GM12878 (cell line): ENCODE measurements around the gene TBC1D1. TPM values are rescaled to one million over a fixed set of nuclear protein-coding genes. Genes with fewer than 3 reads are reported as not detected.
A peak's percentile ranks its signal among the peaks of the same experiment; 100 is the strongest.

Experiments used
- BRCA1 ChIP-seq: IDR thresholded peaks from 2 replicates; pipeline ENCODE4 v1.6.1; 2011; ENCODE audit warnings: low read depth, low read length, improper control_type of control experiment
- ETV6 ChIP-seq, 2 experiments: fragments of 450-650 bp in 1 of 2; IDR thresholded peaks in 1 of 2; conservative IDR thresholded peaks in 1 of 2; 2 replicates each; pipeline ENCODE4 v1.6.1; 2014; ENCODE audit warnings: antibody characterized with exemption in 1 of 2, borderline replicate concordance in 1 of 2, low read depth in 1 of 2, mild to moderate bottlenecking in 1 of 2, moderate library complexity in 1 of 2
- IKZF1 ChIP-seq: fragments of 450-650 bp; conservative IDR thresholded peaks from 2 replicates; pipeline ENCODE4 v1.6.1; 2017; ENCODE audit warnings: antibody characterized with exemption, mild to moderate bottlenecking
- JUNB ChIP-seq: IDR thresholded peaks from 2 replicates; pipeline ENCODE4 v1.6.1; 2016; ENCODE audit warnings: antibody characterized with exemption, mild to moderate bottlenecking
- SPI1 ChIP-seq: IDR thresholded peaks from 2 replicates; pipeline ENCODE4 v1.6.1; 2011; ENCODE audit warnings: low read depth, mild to moderate bottlenecking, low read length, moderate library complexity, borderline replicate concordance; ENCODE audit not compliant: insufficient read depth
- TAF1 ChIP-seq: IDR thresholded peaks from 2 replicates; pipeline ENCODE4 v1.6.1; 2011; ENCODE audit warnings: mild to moderate bottlenecking, low read depth, low read length, borderline replicate concordance
- polyA plus RNA-seq, 11 experiments: library from polyadenylated mRNA; depleted of rRNA in 4 of 11; unstranded in 6 of 11; stranded (reverse) in 5 of 11; fragments of >200 nt; fragmentation: Nextera tagmentation in 4 of 11; fragmentation: Illumina TruSeq in 1 of 11; extraction: Ambion mirVana in 4 of 11; extraction: Trizol in 1 of 11; gene quantifications; 1 replicate in 1 of 11; 2 replicates in 10 of 11; pipeline versions ENCODE4 v1.2.1 to v1.2.3, GENCODE V29; 2011 to 2016; ENCODE audit warnings: inconsistent platforms in 2 of 11, missing spikeins in 2 of 11, low read depth in 1 of 11
- total RNA-seq, 4 experiments: library from RNA; depleted of rRNA in 3 of 4; stranded (reverse); fragments of >200 nt in 3 of 4; fragmentation: Illumina TruSeq in 1 of 4; extraction: Trizol in 1 of 4; gene quantifications; 2 replicates each; pipeline versions ENCODE4 v1.2.1 to v1.2.3, GENCODE V29; 2013 to 2021
- TF ChIP-seq, protein P1 (sequence below): fragments of 450-650 bp; formaldehyde crosslinking; IDR thresholded peaks from 2 replicates; pipeline ENCODE4 v1.4.0; 2020; ENCODE audit warnings: mild to moderate bottlenecking, moderate library complexity
- TF ChIP-seq, protein P2 (sequence below): fragments of 150-350 bp; IDR thresholded peaks from 2 replicates; pipeline ENCODE4 v1.6.1; 2016; ENCODE audit warnings: low read depth, low read length

Gene TBC1D1
- total and polyA plus RNA-seq, 10 of the 15 experiments (the other 5 are each of a cell fraction or from before 2014, with no cell fraction given): 5.3 to 102 (median 57.8) TPM

GRCh38 chr4:37978248-37978924 is 87.5 kb downstream of the TBC1D1 start (continued):
- TF ChIP-seq, protein P1, sequence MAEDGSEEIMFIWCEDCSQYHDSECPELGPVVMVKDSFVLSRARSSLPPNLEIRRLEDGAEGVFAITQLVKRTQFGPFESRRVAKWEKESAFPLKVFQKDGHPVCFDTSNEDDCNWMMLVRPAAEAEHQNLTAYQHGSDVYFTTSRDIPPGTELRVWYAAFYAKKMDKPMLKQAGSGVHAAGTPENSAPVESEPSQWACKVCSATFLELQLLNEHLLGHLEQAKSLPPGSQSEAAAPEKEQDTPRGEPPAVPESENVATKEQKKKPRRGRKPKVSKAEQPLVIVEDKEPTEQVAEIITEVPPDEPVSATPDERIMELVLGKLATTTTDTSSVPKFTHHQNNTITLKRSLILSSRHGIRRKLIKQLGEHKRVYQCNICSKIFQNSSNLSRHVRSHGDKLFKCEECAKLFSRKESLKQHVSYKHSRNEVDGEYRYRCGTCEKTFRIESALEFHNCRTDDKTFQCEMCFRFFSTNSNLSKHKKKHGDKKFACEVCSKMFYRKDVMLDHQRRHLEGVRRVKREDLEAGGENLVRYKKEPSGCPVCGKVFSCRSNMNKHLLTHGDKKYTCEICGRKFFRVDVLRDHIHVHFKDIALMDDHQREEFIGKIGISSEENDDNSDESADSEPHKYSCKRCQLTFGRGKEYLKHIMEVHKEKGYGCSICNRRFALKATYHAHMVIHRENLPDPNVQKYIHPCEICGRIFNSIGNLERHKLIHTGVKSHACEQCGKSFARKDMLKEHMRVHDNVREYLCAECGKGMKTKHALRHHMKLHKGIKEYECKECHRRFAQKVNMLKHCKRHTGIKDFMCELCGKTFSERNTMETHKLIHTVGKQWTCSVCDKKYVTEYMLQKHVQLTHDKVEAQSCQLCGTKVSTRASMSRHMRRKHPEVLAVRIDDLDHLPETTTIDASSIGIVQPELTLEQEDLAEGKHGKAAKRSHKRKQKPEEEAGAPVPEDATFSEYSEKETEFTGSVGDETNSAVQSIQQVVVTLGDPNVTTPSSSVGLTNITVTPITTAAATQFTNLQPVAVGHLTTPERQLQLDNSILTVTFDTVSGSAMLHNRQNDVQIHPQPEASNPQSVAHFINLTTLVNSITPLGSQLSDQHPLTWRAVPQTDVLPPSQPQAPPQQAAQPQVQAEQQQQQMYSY: no peak
- TF ChIP-seq ETV6 (conservative IDR thresholded peaks at IDR 0.05 in 1 of 2, IDR thresholded peaks at IDR 0.05 in 1 of 2; ENCODE audit: borderline replicate concordance in 1 of 2, low read depth in 1 of 2) (no peak), SPI1 (peak; percentile 43; the same call in 1 of the 2 replicates), IKZF1 (0 out of 2 replicates have a peak, but pooled peaks have one; percentile 9), TAF1 (0 out of 2 replicates have a peak, but pooled peaks have one; percentile 6), BRCA1 (no peak), JUNB (peak; percentile 93)
- TF ChIP-seq, protein P2, sequence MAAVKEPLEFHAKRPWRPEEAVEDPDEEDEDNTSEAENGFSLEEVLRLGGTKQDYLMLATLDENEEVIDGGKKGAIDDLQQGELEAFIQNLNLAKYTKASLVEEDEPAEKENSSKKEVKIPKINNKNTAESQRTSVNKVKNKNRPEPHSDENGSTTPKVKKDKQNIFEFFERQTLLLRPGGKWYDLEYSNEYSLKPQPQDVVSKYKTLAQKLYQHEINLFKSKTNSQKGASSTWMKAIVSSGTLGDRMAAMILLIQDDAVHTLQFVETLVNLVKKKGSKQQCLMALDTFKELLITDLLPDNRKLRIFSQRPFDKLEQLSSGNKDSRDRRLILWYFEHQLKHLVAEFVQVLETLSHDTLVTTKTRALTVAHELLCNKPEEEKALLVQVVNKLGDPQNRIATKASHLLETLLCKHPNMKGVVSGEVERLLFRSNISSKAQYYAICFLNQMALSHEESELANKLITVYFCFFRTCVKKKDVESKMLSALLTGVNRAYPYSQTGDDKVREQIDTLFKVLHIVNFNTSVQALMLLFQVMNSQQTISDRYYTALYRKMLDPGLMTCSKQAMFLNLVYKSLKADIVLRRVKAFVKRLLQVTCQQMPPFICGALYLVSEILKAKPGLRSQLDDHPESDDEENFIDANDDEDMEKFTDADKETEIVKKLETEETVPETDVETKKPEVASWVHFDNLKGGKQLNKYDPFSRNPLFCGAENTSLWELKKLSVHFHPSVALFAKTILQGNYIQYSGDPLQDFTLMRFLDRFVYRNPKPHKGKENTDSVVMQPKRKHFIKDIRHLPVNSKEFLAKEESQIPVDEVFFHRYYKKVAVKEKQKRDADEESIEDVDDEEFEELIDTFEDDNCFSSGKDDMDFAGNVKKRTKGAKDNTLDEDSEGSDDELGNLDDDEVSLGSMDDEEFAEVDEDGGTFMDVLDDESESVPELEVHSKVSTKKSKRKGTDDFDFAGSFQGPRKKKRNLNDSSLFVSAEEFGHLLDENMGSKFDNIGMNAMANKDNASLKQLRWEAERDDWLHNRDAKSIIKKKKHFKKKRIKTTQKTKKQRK: no peak
- TF ChIP-seq, all 136 proteins: peak for 13
